ENCODE data around the gene ADGRV1. TPM values are rescaled to one million over a fixed set of nuclear protein-coding genes. Genes with fewer than 3 reads are reported as not detected.

Gene ADGRV1
- total RNA-seq, 2 donors from 2014 or later, result 16.4 to 20.9 TPM

- H3K27ac ChIP-seq, result no peak overlapping the region
- WGBS, result 24% methylated on average over 1 of the region's 1 CpG
- H3K36me3 ChIP-seq, result no peaks in the 10 kb centered on the region
- no peaks in the 10 kb centered on the region for H3K9me3 ChIP-seq
- no peaks in the 10 kb centered on the region for H3K27me3 ChIP-seq (replicated peaks; ENCODE audit: insufficient read depth)
- intact Hi-C loops (cut with DNase I), result no loop called here
- no peak overlapping the region for H3K4me3 ChIP-seq
- H3K4me1 ChIP-seq (replicated peaks), result no peaks in the 10 kb centered on the region
- no peak for TF ChIP-seq CTCF (IDR thresholded peaks at IDR 0.05)
- TF ChIP-seq POLR2AphosphoS5 (IDR thresholded peaks at IDR 0.05), result no peak
- TF ChIP-seq POLR2A (IDR thresholded peaks at IDR 0.05), result no peak
- DNase-seq (ENCODE audit: low spot score), result no peak
These were observed 352.6 kb downstream of the ADGRV1 start for GRCh38 chr5:90911169-90911568.

- TF ChIP-seq CTCF (IDR thresholded peaks at IDR 0.05) (no peak), POLR2AphosphoS5 (IDR thresholded peaks at IDR 0.05) (no peak), POLR2A (IDR thresholded peaks at IDR 0.05) (no peak)
- DNase-seq (ENCODE audit: low spot score), result no peak
These were observed 353.9 kb downstream of the ADGRV1 start for GRCh38 chr5:90912476-90912875.

GRCh38 chr5:90915393-90915792 lies 356.8 kb downstream of the ADGRV1 start:
- no peaks in the 10 kb centered on the region for H3K9me3 ChIP-seq
- DNase-seq (ENCODE audit: low spot score), result no peak
- H3K4me1 ChIP-seq (replicated peaks), result no peaks in the 10 kb centered on the region
- intact Hi-C loops (cut with DNase I), result no loop called here
- TF ChIP-seq CTCF (IDR thresholded peaks at IDR 0.05), result no peak
- no peak for TF ChIP-seq POLR2AphosphoS5 (IDR thresholded peaks at IDR 0.05)
- no peak for TF ChIP-seq POLR2A (IDR thresholded peaks at IDR 0.05)
- H3K4me3 ChIP-seq, result no peak overlapping the region
- 78% methylated on average over 4 of the region's 4 CpGs for WGBS
- H3K27me3 ChIP-seq (replicated peaks; ENCODE audit: insufficient read depth), result no peaks in the 10 kb centered on the region
- no peak overlapping the region for H3K27ac ChIP-seq
- H3K36me3 ChIP-seq, result no peaks in the 10 kb centered on the region

More at GRCh38 chr5:90912476-90912875, 353.9 kb downstream of the ADGRV1 start:
- Histone ChIP-seq H3K27me3 (replicated peaks; ENCODE audit: insufficient read depth) (no peaks in the 10 kb centered on the region), H3K27ac (no peak overlapping the region), H3K9me3 (no peaks in the 10 kb centered on the region), H3K4me3 (no peak overlapping the region), H3K36me3 (no peaks in the 10 kb centered on the region), H3K4me1 (replicated peaks) (no peaks in the 10 kb centered on the region)
- intact Hi-C loops (cut with DNase I), result no loop called here
- WGBS, result 92% methylated on average over 4 of the region's 4 CpGs

GRCh38 chr5:90916947-90917800 lies 358.6 kb downstream of the ADGRV1 start:
- Histone ChIP-seq H3K27ac (no peak overlapping the region), H3K4me1 (replicated peaks) (no peaks in the 10 kb centered on the region), H3K4me3 (no peak overlapping the region), H3K36me3 (no peaks in the 10 kb centered on the region), H3K9me3 (no peaks in the 10 kb centered on the region), H3K27me3 (replicated peaks; ENCODE audit: insufficient read depth) (no peaks in the 10 kb centered on the region)
- 73% methylated on average over 3 of the region's 3 CpGs for WGBS
- intact Hi-C loops (cut with DNase I), result no loop called here
- no peak for DNase-seq (ENCODE audit: low spot score)
- TF ChIP-seq POLR2AphosphoS5 (IDR thresholded peaks at IDR 0.05) (no peak), CTCF (IDR thresholded peaks at IDR 0.05) (no peak), POLR2A (IDR thresholded peaks at IDR 0.05) (no peak)

Data from prostate gland (tissue), 2 donors.